Type B pancreatic cell (in vitro differentiated cells): ENCODE measurements around the gene CTBP2. TPM values are rescaled to one million over a fixed set of nuclear protein-coding genes. Genes with fewer than 3 reads are reported as not detected.

Experiments used
- DNase-seq: peaks from one replicate; pipeline ENCODE4 v3.0.0; 2021; ENCODE audit warnings: mixed read lengths; ENCODE audit not compliant: unreplicated experiment; ENCODE audit errors: extremely low spot score
- H3K27ac Mint-ChIP-seq: 2 replicates; pipeline ENCODE4 v1.8.0; 2021; ENCODE audit warnings: mild to moderate bottlenecking, mixed read lengths
- H3K27me3 Mint-ChIP-seq: 2 replicates; pipeline ENCODE4 v1.8.0; 2021; ENCODE audit warnings: mixed read lengths
- H3K36me3 Mint-ChIP-seq: 2 replicates; pipeline ENCODE4 v1.8.0; 2021; ENCODE audit warnings: mixed read lengths
- H3K4me1 Mint-ChIP-seq: one replicate; pipeline ENCODE4 v1.8.0; 2021; ENCODE audit warnings: mixed read lengths; ENCODE audit not compliant: unreplicated experiment
- H3K4me3 Mint-ChIP-seq: 2 replicates; pipeline ENCODE4 v1.8.0; 2021; ENCODE audit warnings: mild to moderate bottlenecking, mixed read lengths
- H3K9me3 Mint-ChIP-seq: 2 replicates; pipeline ENCODE4 v1.8.0; 2021; ENCODE audit warnings: mixed read lengths
- CTCF ChIP-seq: fragments of 200-600 bp; sonication (generic); conservative IDR thresholded peaks from 2 replicates; pipeline ENCODE4 v1.5.0; 2021; ENCODE audit warnings: antibody characterized with exemption, mild to moderate bottlenecking
- total RNA-seq: library from RNA; stranded (reverse); gene quantifications from 2 replicates; pipeline ENCODE4 v1.2.1, GENCODE V29; 2021; ENCODE audit warnings: low replicate concordance

CTBP2 gene
- total RNA-seq, 1 donor from 2014 or later: 113 TPM

- Mint-ChIP-seq H3K4me1 (peaks cover 40% of the 10 kb centered on the region), H3K27ac (peak overlapping the region; percentile 28), H3K36me3 (peaks cover 56% of the 10 kb centered on the region), H3K9me3 (no peaks in the 10 kb centered on the region), H3K27me3 (no peaks in the 10 kb centered on the region), H3K4me3 (no peak overlapping the region)
- no peak for DNase-seq
- no peak for TF ChIP-seq CTCF
Measured at GRCh38 chr10:125105706-125106255, 54.6 kb downstream of the CTBP2 start.

- peaks cover 41% of the 10 kb centered on the region for H3K4me1 Mint-ChIP-seq
- H3K4me3 Mint-ChIP-seq: no peak overlapping the region
- H3K9me3 Mint-ChIP-seq: no peaks in the 10 kb centered on the region
- no peak overlapping the region for H3K27ac Mint-ChIP-seq
- peaks cover 50% of the 10 kb centered on the region for H3K36me3 Mint-ChIP-seq
- H3K27me3 Mint-ChIP-seq: no peaks in the 10 kb centered on the region
- TF ChIP-seq CTCF: no peak
- no peak for DNase-seq
Measured at GRCh38 chr10:125105155-125105554, 55.2 kb downstream of the CTBP2 start.

- Mint-ChIP-seq H3K36me3 (peaks cover 48% of the 10 kb centered on the region), H3K27ac (no peak overlapping the region), H3K4me1 (peaks cover 41% of the 10 kb centered on the region), H3K9me3 (no peaks in the 10 kb centered on the region), H3K4me3 (no peak overlapping the region), H3K27me3 (no peaks in the 10 kb centered on the region)
- TF ChIP-seq CTCF: no peak
- no peak for DNase-seq
Measured at GRCh38 chr10:125104559-125104958, 55.8 kb downstream of the CTBP2 start.

- no peak for TF ChIP-seq CTCF
- Mint-ChIP-seq H3K4me3 (no peak overlapping the region), H3K9me3 (no peaks in the 10 kb centered on the region), H3K4me1 (peaks cover 41% of the 10 kb centered on the region), H3K36me3 (peaks cover 42% of the 10 kb centered on the region), H3K27me3 (no peaks in the 10 kb centered on the region), H3K27ac (no peak overlapping the region)
- DNase-seq: no peak
Measured at GRCh38 chr10:125103924-125104323, 56.4 kb downstream of the CTBP2 start.

- TF ChIP-seq CTCF: no peak
- Mint-ChIP-seq H3K4me3 (no peak overlapping the region), H3K4me1 (peaks cover 41% of the 10 kb centered on the region), H3K36me3 (peaks cover 37% of the 10 kb centered on the region), H3K27ac (peak overlapping the region; percentile 72), H3K27me3 (no peaks in the 10 kb centered on the region), H3K9me3 (no peaks in the 10 kb centered on the region)
- no peak for DNase-seq
Measured at GRCh38 chr10:125103466-125103865, 56.9 kb downstream of the CTBP2 start.

GRCh38 chr10:125102821-125103220, 57.5 kb downstream of the CTBP2 start:
- H3K4me3 Mint-ChIP-seq: no peak overlapping the region
- no peak for DNase-seq
- H3K9me3 Mint-ChIP-seq: no peaks in the 10 kb centered on the region
- peaks cover 31% of the 10 kb centered on the region for H3K36me3 Mint-ChIP-seq
- H3K27me3 Mint-ChIP-seq: no peaks in the 10 kb centered on the region
- TF ChIP-seq CTCF: no peak
- peaks cover 41% of the 10 kb centered on the region for H3K4me1 Mint-ChIP-seq
- peak overlapping the region; percentile 72 for H3K27ac Mint-ChIP-seq
